ENCODE measurements around the gene PRAME.

The PRAME gene

DNA sequence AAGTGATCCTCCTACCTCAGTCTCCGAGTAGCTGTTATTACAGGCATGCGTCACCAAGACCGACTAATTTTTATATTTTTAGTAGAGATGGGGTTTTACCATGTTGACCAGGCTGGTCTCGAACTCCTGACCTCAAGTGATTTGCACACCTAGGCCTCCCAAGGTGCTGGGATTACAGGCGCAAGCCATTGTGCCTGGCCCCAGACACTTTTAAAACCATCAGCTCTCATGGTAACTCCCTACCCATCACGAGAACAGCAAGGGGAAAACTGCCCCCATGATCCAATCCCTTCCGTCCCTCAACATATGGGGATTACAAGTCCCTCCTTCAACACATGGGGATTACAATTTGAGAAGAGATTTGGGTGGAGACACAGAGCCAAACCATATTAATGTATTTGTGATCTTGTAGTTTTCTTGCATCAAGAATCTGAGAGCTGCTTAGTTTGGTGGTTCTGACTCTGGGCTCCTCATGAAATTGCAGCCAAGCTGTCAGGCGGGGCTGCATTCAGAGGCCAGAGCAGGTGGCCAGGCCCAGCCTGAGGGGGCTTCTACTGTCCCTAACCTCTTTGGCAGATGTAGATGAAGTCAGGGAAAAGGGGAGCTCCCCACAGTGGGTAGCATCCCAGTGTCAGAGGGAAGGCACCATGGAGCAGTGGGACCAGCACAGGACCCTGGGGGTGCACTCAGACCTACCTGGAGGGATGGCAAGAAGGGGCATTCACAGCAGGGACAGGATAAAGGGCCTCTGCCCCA, 31.2 kb upstream of the PRAME start:
- H3K4me3 ChIP-seq (ENCODE audit: low read length), result no peak overlapping the region
- H3K9ac ChIP-seq (ENCODE audit: low read length), result no peak overlapping the region
- no peak overlapping the region for H2AFZ ChIP-seq (ENCODE audit: low read length)
- no peaks in the 10 kb centered on the region for H3K27me3 ChIP-seq (replicated peaks; ENCODE audit: insufficient read depth, low read length)
- DNase-seq, result no peak
- no peaks in the 10 kb centered on the region for H3K36me3 ChIP-seq (replicated peaks; ENCODE audit: insufficient read depth, low read length)
- peaks cover 4% of the 10 kb centered on the region; the same call in 1 of the 2 replicates for H3K4me1 ChIP-seq (ENCODE audit: low read length)
- no peaks in the 10 kb centered on the region for H3K79me2 ChIP-seq (ENCODE audit: low read length)
- no peaks in the 10 kb centered on the region for H3F3A ChIP-seq (ENCODE audit: insufficient read depth, low read length)
- H3K9me3 ChIP-seq (replicated peaks; ENCODE audit: insufficient read depth, low read length), result no peaks in the 10 kb centered on the region
- H3K4me2 ChIP-seq (ENCODE audit: low read depth, low read length), result no peak overlapping the region
- H4K20me1 ChIP-seq (ENCODE audit: insufficient read depth, low read length), result no peaks in the 10 kb centered on the region
- H3K27ac ChIP-seq (ENCODE audit: low read length), result no peak overlapping the region
- no peaks in the 10 kb centered on the region for H3K9me2 ChIP-seq (replicated peaks; ENCODE audit: insufficient read depth, low read length)
- TF ChIP-seq EZH2 (optimal IDR thresholded peaks at IDR 0.05; ENCODE audit: low read depth, low read length) (no peak), EZH2phosphoT487 (IDR thresholded peaks at IDR 0.05; ENCODE audit: low read length) (no peak)
- TF ChIP-seq, protein P1, sequence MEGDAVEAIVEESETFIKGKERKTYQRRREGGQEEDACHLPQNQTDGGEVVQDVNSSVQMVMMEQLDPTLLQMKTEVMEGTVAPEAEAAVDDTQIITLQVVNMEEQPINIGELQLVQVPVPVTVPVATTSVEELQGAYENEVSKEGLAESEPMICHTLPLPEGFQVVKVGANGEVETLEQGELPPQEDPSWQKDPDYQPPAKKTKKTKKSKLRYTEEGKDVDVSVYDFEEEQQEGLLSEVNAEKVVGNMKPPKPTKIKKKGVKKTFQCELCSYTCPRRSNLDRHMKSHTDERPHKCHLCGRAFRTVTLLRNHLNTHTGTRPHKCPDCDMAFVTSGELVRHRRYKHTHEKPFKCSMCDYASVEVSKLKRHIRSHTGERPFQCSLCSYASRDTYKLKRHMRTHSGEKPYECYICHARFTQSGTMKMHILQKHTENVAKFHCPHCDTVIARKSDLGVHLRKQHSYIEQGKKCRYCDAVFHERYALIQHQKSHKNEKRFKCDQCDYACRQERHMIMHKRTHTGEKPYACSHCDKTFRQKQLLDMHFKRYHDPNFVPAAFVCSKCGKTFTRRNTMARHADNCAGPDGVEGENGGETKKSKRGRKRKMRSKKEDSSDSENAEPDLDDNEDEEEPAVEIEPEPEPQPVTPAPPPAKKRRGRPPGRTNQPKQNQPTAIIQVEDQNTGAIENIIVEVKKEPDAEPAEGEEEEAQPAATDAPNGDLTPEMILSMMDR (IDR thresholded peaks at IDR 0.05; ENCODE audit: low read length), result no peak

DNA sequence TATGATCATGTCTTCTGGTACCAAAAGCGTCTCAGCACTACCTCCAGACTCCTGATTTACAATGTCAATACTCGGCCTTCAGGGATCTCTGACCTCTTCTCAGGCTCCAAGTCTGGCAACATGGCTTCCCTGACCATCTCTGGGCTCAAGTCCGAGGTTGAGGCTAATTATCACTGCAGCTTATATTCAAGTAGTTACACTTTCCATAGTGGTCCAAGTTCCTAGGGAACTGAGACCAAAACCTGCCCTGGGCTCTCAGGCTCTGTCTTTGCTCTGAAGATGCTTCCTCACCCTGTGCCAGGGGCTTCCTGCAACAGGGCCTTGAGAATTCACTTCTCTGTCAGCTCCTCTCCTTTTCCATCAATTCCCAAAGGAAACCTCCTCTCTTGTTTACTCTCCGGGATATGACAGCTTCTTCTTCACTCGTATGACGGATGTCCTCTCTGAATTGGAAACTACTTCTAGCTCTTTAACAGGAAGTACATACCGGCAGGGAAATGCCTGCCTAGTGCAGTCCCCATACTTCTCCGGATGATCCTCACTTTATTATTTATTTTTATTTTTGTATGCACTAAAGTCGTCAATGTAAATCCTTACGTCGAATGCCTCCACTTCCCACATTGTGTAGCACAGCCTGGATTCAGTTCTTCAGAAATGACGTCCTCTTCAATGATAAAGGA, 29.6 kb upstream of the PRAME start:
- no peaks in the 10 kb centered on the region for H3K27me3 ChIP-seq (replicated peaks; ENCODE audit: insufficient read depth, low read length)

GRCh38 chr22:22587577-22588188, 28.6 kb upstream of the PRAME start:
- Histone ChIP-seq H3F3A (ENCODE audit: insufficient read depth, low read length) (no peaks in the 10 kb centered on the region), H4K20me1 (ENCODE audit: insufficient read depth, low read length) (no peaks in the 10 kb centered on the region), H3K27me3 (replicated peaks; ENCODE audit: insufficient read depth, low read length) (no peaks in the 10 kb centered on the region), H3K36me3 (replicated peaks; ENCODE audit: insufficient read depth, low read length) (no peaks in the 10 kb centered on the region), H3K9ac (ENCODE audit: low read length) (no peak overlapping the region), H3K4me3 (ENCODE audit: low read length) (no peak overlapping the region), H2AFZ (ENCODE audit: low read length) (no peak overlapping the region), H3K79me2 (ENCODE audit: low read length) (no peaks in the 10 kb centered on the region), H3K4me1 (ENCODE audit: low read length) (no peaks in the 10 kb centered on the region), H3K4me2 (ENCODE audit: low read depth, low read length) (no peak overlapping the region), H3K9me2 (replicated peaks; ENCODE audit: insufficient read depth, low read length) (no peaks in the 10 kb centered on the region), H3K9me3 (replicated peaks; ENCODE audit: insufficient read depth, low read length) (no peaks in the 10 kb centered on the region), H3K27ac (ENCODE audit: low read length) (no peak overlapping the region)
- DNase-seq, result no peak
- TF ChIP-seq EZH2phosphoT487 (IDR thresholded peaks at IDR 0.05; ENCODE audit: low read length) (no peak), EZH2 (optimal IDR thresholded peaks at IDR 0.05; ENCODE audit: low read depth, low read length) (no peak)
- TF ChIP-seq, protein P1 (IDR thresholded peaks at IDR 0.05; ENCODE audit: low read length), result no peak

More for the DNA sequence above, 29.6 kb upstream of the PRAME start:
- TF ChIP-seq, protein P1 (IDR thresholded peaks at IDR 0.05; ENCODE audit: low read length), result no peak
- no peak for TF ChIP-seq EZH2phosphoT487 (IDR thresholded peaks at IDR 0.05; ENCODE audit: low read length)
- TF ChIP-seq EZH2 (optimal IDR thresholded peaks at IDR 0.05; ENCODE audit: low read depth, low read length), result no peak
- no peaks in the 10 kb centered on the region for H3K9me2 ChIP-seq (replicated peaks; ENCODE audit: insufficient read depth, low read length)
- H3K4me2 ChIP-seq (ENCODE audit: low read depth, low read length), result no peak overlapping the region
- no peak overlapping the region for H3K9ac ChIP-seq (ENCODE audit: low read length)
- no peak for DNase-seq
- no peaks in the 10 kb centered on the region for H4K20me1 ChIP-seq (ENCODE audit: insufficient read depth, low read length)
- no peaks in the 10 kb centered on the region for H3K4me1 ChIP-seq (ENCODE audit: low read length)
- H3K36me3 ChIP-seq (replicated peaks; ENCODE audit: insufficient read depth, low read length), result no peaks in the 10 kb centered on the region
- no peak overlapping the region for H3K27ac ChIP-seq (ENCODE audit: low read length)
- H3K79me2 ChIP-seq (ENCODE audit: low read length), result no peaks in the 10 kb centered on the region
- no peaks in the 10 kb centered on the region for H3K9me3 ChIP-seq (replicated peaks; ENCODE audit: insufficient read depth, low read length)
- no peak overlapping the region for H3K4me3 ChIP-seq (ENCODE audit: low read length)
- H3F3A ChIP-seq (ENCODE audit: insufficient read depth, low read length), result no peaks in the 10 kb centered on the region
- no peak overlapping the region for H2AFZ ChIP-seq (ENCODE audit: low read length)
